Activated naive CD4-positive, alpha-beta T cell treated with anti-CD3 and anti-CD28 coated beads, Interleukin-2, amount 50 U/mL, for 24 hours (primary cell): Measurements from ENCODE around the gene HLA-DQB1.
"Not testable (repeated sequence)": the region's sequence is repeated elsewhere in the genome, so short reads cannot be mapped to it uniquely, and the experiment has no call there.

ENCODE experiments used
- H3K27ac Mint-ChIP-seq: one replicate; pipeline ENCODE4 v1.8.0; 2021; ENCODE audit warnings: mild to moderate bottlenecking, mixed read lengths
- H3K27me3 Mint-ChIP-seq: one replicate; pipeline ENCODE4 v1.8.0; 2021; ENCODE audit warnings: mixed read lengths
- H3K36me3 Mint-ChIP-seq: one replicate; pipeline ENCODE4 v1.8.0; 2021; ENCODE audit warnings: mixed read lengths
- H3K4me1 Mint-ChIP-seq: one replicate; pipeline ENCODE4 v1.8.0; 2021; ENCODE audit warnings: mixed read lengths
- H3K4me3 Mint-ChIP-seq: one replicate; pipeline ENCODE4 v1.8.0; 2021; ENCODE audit warnings: mild to moderate bottlenecking, mixed read lengths
- H3K9me3 Mint-ChIP-seq: one replicate; pipeline ENCODE4 v1.8.0; 2021; ENCODE audit warnings: mixed read lengths

Gene HLA-DQB1

GRCh38 chr6:32641785-32642719, 24.4 kb downstream of the HLA-DQB1 start:
- H3K9me3 Mint-ChIP-seq, H3K4me3 Mint-ChIP-seq, H3K36me3 Mint-ChIP-seq, H3K27ac Mint-ChIP-seq, H3K27me3 Mint-ChIP-seq: not testable (repeated sequence)
- H3K4me1 Mint-ChIP-seq, result peaks cover 19% of the 10 kb centered on the region

GRCh38 chr6:32641122-32641521, 25.3 kb downstream of the HLA-DQB1 start:
- Mint-ChIP-seq H3K36me3 (no peaks in the 10 kb centered on the region), H3K27ac (no peak overlapping the region), H3K9me3 (no peaks in the 10 kb centered on the region), H3K27me3 (no peaks in the 10 kb centered on the region), H3K4me3 (no peak overlapping the region), H3K4me1 (peaks cover 19% of the 10 kb centered on the region)

DNA sequence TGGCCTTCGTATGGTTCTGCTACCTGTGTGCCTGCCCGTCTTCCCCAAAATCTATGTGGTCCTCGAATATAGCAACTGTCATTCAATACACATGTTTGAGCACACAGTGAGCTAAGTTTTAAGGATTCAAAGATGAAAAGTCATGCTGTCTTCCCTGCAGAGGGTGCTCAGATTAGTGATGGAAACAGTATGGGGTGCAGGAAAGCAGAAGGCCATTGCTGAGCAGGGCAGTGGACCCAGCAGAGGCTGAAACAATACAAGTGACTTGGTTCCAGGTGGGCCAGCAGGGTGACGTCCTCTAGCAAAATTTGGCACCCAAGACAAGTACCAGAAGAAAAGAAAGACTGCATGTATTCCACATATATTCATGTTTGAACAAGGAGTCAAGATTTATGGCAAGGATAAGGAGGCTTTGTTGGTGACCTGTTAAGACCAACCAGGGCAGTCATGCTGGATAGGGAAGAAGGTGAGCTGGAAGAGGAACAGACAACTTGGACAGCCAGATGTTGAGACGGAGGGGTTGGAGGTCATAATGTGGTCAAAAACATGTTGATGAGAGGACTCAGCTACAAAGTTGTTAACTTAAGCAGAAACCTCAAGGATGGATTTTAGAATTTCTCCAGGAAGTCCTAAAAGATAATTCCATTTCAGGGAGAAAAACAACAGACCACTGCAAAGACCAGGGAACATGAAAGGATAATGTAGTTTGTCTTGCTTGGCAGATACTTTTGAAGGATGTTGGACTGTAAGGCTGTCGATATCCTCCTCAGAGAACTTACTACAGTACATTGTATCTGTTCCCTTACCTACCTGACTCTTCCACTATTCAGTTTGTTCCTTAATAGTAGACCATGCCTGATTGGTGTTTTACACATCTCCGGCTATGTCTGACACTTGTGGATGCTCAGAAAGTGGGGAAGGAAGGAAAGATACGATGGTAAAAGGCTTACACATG, 26.7 kb downstream of the HLA-DQB1 start:
- Mint-ChIP-seq H3K9me3 (no peaks in the 10 kb centered on the region), H3K36me3 (no peaks in the 10 kb centered on the region), H3K27me3 (no peaks in the 10 kb centered on the region), H3K4me1 (peaks cover 19% of the 10 kb centered on the region), H3K27ac (no peak overlapping the region), H3K4me3 (no peak overlapping the region)

DNA sequence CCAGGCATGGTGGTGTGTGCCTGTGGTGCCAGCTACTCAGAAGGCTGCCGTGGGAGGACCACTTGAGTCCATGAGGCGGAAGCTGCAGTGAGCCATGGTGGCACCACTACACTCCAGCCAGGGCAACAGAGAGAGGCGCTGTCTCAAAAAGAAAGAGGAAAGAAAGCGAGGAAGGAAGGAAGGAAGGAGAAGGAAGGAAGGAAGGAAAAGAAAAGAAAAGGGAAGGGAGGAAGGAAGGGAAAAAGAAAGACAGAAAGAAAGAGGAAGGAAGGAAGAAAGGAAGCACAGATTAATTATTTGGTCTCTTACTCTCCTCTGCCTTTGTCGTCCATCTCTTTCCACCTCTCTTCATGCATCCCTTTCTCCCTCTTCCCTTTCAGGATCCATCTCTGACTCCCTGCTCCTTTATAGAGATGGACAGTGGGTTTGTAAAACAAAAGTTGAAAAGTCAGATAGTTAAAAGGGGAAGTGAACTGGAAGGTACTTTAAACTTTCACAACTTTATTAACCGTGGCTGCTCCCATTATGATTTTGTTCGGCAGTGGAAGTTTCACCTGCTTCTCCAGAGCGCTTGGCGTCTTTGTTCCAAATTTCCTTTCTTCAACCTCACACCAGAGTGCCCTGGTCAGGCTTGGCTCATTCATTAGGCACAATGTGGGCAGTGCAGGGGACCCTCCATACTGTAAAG, 27.8 kb downstream of the HLA-DQB1 start:
- Mint-ChIP-seq H3K9me3 (no peaks in the 10 kb centered on the region), H3K27me3 (no peaks in the 10 kb centered on the region), H3K4me1 (peaks cover 19% of the 10 kb centered on the region), H3K4me3 (no peak overlapping the region), H3K27ac (no peak overlapping the region), H3K36me3 (no peaks in the 10 kb centered on the region)

- no peak overlapping the region for H3K4me3 Mint-ChIP-seq
Measured at GRCh38 chr6:32637883-32638282, 28.6 kb downstream of the HLA-DQB1 start.

DNA sequence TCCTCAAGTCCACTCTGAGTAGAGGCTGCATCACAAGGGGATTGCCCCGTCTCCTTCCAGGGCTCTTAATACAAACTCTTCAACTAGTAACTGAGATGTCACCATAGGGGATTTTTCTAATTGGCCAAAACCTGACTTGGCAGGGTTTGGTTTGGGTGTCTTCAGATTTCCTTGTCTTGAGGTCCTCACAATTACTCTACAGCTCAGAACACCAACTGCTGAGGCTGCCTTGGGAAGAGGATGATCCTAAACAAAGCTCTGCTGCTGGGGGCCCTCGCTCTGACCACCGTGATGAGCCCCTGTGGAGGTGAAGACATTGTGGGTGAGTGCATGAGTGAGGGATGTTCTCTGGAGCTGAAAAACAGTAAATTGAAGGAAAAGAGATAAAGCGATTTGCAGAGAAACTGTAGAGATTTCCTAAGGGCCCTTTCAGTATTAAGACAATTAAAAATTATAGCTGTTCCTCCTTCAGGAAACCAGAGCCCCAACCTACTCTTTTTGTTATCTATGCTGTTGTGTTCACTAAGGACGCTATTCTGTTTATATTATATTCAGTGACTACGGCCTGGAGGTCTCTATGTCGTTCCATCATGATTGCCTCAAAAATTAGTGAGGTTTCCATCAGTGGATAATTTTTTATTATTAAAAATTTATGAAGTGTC, 29.1 kb downstream of the HLA-DQB1 start, which contains the start of gene HLA-DQA1:
HLA-DQA1 (plus strand) TSS at position 188 of the 662 bp plus-strand sequence; CDS start at position 241, 53 bp downstream.
- H3K4me1 Mint-ChIP-seq, result peaks cover 15% of the 10 kb centered on the region
- no peak within 1 kb of the TSS for H3K4me3 Mint-ChIP-seq
- no peaks in the 10 kb centered on the region for H3K9me3 Mint-ChIP-seq
- no peaks in the 10 kb centered on the region for H3K27me3 Mint-ChIP-seq
- H3K27ac Mint-ChIP-seq, result no peak within 1 kb of the TSS
- no peaks in the 10 kb centered on the region for H3K36me3 Mint-ChIP-seq

More at GRCh38 chr6:32637883-32638282, 28.6 kb downstream of the HLA-DQB1 start:
- Mint-ChIP-seq H3K9me3 (no peaks in the 10 kb centered on the region), H3K36me3 (no peaks in the 10 kb centered on the region), H3K27me3 (no peaks in the 10 kb centered on the region), H3K4me1 (peaks cover 15% of the 10 kb centered on the region), H3K27ac (no peak overlapping the region)

DNA sequence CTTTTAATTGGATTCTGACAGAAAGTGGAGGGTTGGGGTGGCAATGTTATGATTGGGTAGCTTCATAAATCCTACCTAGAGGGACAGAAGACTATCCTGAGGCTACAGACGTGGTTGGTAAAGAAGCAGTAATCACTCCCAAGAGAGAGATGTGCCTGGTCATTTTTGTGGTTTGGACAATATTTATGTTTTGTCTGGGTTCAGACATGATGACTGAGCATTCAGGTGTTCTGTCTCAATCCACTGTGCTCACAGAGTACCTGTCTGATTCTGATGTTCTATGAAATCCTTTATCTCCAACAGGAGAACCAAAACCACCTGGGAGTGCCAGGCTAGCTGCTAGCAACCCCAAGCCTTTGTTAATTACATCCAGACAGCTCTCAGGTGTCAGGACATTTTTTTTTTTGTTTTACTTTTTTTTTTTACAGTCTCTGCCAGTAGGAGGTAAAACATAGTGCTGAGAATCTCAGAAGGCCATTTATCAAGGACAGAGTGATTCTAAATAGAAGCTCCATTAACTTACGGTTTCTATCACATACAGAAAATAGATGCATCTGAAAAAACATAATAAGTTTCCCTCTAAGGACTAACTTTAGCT, 30.8 kb downstream of the HLA-DQB1 start:
- H3K36me3 Mint-ChIP-seq, result no peaks in the 10 kb centered on the region
- no peak overlapping the region for H3K27ac Mint-ChIP-seq
- H3K4me1 Mint-ChIP-seq, result peaks cover 7% of the 10 kb centered on the region
- H3K4me3 Mint-ChIP-seq, result no peak overlapping the region
- no peaks in the 10 kb centered on the region for H3K9me3 Mint-ChIP-seq
- H3K27me3 Mint-ChIP-seq, result no peaks in the 10 kb centered on the region

GRCh38 chr6:32629793-32630192, 36.7 kb downstream of the HLA-DQB1 start:
- H3K27me3 Mint-ChIP-seq, H3K36me3 Mint-ChIP-seq, H3K9me3 Mint-ChIP-seq, H3K27ac Mint-ChIP-seq, H3K4me3 Mint-ChIP-seq: not testable (repeated sequence)
- H3K4me1 Mint-ChIP-seq, result peaks cover 34% of the 10 kb centered on the region

DNA sequence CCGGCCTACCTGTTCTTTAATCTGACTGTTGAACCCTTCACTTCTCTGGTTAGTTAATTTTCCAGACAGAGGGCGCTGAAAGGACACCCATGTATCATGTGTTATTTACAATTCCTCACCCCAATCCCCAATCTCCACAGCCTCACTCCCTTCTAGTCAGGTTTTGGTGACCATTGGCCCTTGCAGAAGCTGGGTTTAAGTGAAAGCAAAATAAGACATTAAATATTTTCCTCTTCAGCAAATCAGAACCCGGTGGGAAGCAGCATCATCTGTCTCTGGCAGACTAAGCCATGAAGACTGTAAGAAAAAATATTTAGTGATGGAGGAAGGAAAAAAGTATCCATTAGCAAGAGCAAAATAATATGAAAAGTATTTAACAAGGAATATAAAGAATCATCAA, 38.6 kb downstream of the HLA-DQB1 start:
- peak overlapping the region; percentile 83 for H3K27ac Mint-ChIP-seq
- H3K4me1 Mint-ChIP-seq, result peaks cover 50% of the 10 kb centered on the region
- H3K27me3 Mint-ChIP-seq, result no peaks in the 10 kb centered on the region
- H3K4me3 Mint-ChIP-seq, result no peak overlapping the region
- no peaks in the 10 kb centered on the region for H3K36me3 Mint-ChIP-seq
- H3K9me3 Mint-ChIP-seq, result no peaks in the 10 kb centered on the region

GRCh38 chr6:32627249-32627648, 39.2 kb downstream of the HLA-DQB1 start:
- Mint-ChIP-seq H3K4me1 (peaks cover 50% of the 10 kb centered on the region), H3K4me3 (no peak overlapping the region), H3K36me3 (no peaks in the 10 kb centered on the region), H3K27me3 (no peaks in the 10 kb centered on the region), H3K27ac (no peak overlapping the region), H3K9me3 (no peaks in the 10 kb centered on the region)

GRCh38 chr6:32625137-32625536, 41.3 kb downstream of the HLA-DQB1 start:
- peak overlapping the region; percentile 61 for H3K4me3 Mint-ChIP-seq
- H3K9me3 Mint-ChIP-seq, result no peaks in the 10 kb centered on the region
- no peaks in the 10 kb centered on the region for H3K36me3 Mint-ChIP-seq
- peaks cover 51% of the 10 kb centered on the region for H3K4me1 Mint-ChIP-seq
- H3K27me3 Mint-ChIP-seq, result no peaks in the 10 kb centered on the region
- H3K27ac Mint-ChIP-seq, result peak overlapping the region; percentile 87

GRCh38 chr6:32624565-32624964, 41.9 kb downstream of the HLA-DQB1 start:
- no peaks in the 10 kb centered on the region for H3K9me3 Mint-ChIP-seq
- no peak overlapping the region for H3K4me3 Mint-ChIP-seq
- H3K36me3 Mint-ChIP-seq, result no peaks in the 10 kb centered on the region
- no peaks in the 10 kb centered on the region for H3K27me3 Mint-ChIP-seq
- H3K4me1 Mint-ChIP-seq, result peaks cover 51% of the 10 kb centered on the region
- H3K27ac Mint-ChIP-seq, result no peak overlapping the region

DNA sequence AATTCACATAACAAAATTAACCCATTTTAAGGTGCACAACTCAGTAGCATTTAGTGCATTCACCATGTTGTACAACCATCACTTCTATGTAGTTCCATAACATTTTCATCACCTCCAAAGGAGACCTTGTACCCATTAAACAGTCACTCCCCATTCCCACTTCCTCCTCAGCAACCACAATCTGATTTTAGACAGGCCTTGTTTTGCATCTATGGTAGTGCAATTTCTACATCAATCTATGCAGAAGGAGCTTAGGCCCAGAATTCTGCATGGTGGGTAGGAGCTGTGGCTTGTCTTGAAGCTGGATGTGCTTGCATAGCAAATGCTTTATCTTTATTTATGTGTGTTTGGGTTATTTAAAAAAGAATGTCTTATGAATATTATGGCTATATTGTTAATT, 42.8 kb downstream of the HLA-DQB1 start:
- Mint-ChIP-seq H3K4me3 (peak overlapping the region; percentile 55), H3K4me1 (peaks cover 51% of the 10 kb centered on the region), H3K9me3 (no peaks in the 10 kb centered on the region), H3K27me3 (no peaks in the 10 kb centered on the region), H3K36me3 (no peaks in the 10 kb centered on the region), H3K27ac (peak overlapping the region; percentile 30)

DNA sequence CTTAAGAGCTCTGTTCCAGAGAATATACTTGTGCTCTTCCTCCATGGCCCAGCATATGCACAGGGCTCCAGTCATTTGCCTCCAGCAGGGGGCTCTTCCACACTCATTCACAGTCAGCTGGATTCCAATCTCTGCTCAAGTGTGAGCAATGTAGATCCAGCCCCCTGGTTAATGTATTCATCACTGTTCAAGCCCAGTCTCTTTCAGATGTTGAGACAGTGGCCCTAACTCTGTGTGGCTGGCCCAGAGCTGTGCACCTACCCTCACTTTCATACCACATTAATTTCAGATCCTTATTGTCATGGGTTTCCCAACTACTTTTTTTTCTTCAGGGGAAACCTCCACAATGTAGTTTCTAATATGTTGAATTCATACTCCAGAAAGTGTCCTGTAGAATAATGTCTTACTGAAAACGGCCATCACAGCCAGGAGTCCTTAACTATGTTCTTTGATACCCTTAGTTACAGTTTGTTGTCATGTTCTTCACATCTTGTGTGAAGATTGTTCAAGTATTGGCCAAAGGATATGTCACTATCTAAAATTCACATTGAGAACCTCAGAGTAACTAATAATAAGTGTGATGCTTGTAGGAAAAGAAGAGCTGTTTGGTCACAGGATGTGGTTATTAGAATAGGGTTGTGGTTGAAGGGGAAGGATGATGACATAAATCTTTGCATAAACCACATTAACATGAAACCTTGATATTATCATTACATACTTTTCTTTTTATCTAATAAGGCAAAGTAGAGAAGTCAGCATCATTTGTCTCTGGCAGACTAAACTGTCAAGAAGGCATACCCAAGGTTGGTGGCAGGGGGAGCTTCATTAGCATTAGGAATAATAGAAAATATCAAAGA, 43.7 kb downstream of the HLA-DQB1 start:
- Mint-ChIP-seq H3K27ac (peak overlapping the region; percentile 52), H3K9me3 (no peaks in the 10 kb centered on the region), H3K4me1 (peaks cover 42% of the 10 kb centered on the region), H3K4me3 (peak overlapping the region; percentile 67), H3K36me3 (no peaks in the 10 kb centered on the region), H3K27me3 (no peaks in the 10 kb centered on the region)
